PFSK-1 (cell line): ENCODE measurements around the gene PTGES2.

Experiments used
- POLR2AphosphoS5 ChIP-seq: IDR thresholded peaks from 2 replicates; pipeline ENCODE4 v1.6.1; 2012; ENCODE audit warnings: low read depth, mild to moderate bottlenecking, control low read depth, low read length, moderate library complexity
- SIN3A ChIP-seq: IDR thresholded peaks from 2 replicates; pipeline ENCODE4 v1.6.1; 2012; ENCODE audit warnings: mild to moderate bottlenecking, low read length, moderate library complexity, borderline replicate concordance; ENCODE audit not compliant: insufficient read depth
- TAF1 ChIP-seq: IDR thresholded peaks from 2 replicates; pipeline ENCODE4 v1.6.1; 2012; ENCODE audit warnings: low read length, control low read depth, borderline replicate concordance; ENCODE audit not compliant: insufficient read depth
- TF ChIP-seq, protein P1 (sequence below), 2 experiments: IDR thresholded peaks; 2 replicates each; pipeline versions ENCODE4 v1.6.1 to v1.8.0; 2011 to 2012; ENCODE audit warnings: low read depth in 2 of 2, low read length in 2 of 2, control low read depth in 1 of 2, inconsistent platforms in 1 of 2, mild to moderate bottlenecking in 1 of 2, moderate library complexity in 1 of 2; ENCODE audit not compliant: insufficient read depth in 1 of 2

DNA sequence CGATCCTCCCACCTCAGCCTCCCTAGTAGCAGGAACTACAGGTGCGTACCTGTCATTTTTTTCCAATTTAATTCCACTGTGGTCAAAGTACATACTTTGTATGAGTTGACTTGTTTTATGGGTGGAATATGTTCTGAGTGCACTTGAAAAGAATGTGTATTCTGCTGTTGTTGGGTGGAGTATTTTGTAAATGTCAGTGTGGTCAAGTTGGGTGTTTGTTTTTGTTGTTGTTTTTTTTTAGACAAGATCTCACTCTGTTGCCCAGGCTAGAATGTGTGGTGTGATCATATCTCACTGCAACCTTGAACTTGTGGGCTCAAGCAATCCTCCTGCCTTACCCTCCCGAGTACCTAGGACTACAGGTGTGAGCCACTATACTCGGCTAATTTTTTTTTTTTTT, 41.6 kb downstream of the PTGES2 start:
- TF ChIP-seq POLR2AphosphoS5 (no peak), SIN3A (no peak), TAF1 (no peak)
- TF ChIP-seq, protein P1, sequence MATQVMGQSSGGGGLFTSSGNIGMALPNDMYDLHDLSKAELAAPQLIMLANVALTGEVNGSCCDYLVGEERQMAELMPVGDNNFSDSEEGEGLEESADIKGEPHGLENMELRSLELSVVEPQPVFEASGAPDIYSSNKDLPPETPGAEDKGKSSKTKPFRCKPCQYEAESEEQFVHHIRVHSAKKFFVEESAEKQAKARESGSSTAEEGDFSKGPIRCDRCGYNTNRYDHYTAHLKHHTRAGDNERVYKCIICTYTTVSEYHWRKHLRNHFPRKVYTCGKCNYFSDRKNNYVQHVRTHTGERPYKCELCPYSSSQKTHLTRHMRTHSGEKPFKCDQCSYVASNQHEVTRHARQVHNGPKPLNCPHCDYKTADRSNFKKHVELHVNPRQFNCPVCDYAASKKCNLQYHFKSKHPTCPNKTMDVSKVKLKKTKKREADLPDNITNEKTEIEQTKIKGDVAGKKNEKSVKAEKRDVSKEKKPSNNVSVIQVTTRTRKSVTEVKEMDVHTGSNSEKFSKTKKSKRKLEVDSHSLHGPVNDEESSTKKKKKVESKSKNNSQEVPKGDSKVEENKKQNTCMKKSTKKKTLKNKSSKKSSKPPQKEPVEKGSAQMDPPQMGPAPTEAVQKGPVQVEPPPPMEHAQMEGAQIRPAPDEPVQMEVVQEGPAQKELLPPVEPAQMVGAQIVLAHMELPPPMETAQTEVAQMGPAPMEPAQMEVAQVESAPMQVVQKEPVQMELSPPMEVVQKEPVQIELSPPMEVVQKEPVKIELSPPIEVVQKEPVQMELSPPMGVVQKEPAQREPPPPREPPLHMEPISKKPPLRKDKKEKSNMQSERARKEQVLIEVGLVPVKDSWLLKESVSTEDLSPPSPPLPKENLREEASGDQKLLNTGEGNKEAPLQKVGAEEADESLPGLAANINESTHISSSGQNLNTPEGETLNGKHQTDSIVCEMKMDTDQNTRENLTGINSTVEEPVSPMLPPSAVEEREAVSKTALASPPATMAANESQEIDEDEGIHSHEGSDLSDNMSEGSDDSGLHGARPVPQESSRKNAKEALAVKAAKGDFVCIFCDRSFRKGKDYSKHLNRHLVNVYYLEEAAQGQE (IDR thresholded peaks at IDR 0.05; ENCODE audit: insufficient read depth in 1 of 2, low read depth in 2 of 2, low read length in 2 of 2): no peak
